Right renal cortex interstitium (tissue), 3 donors: Measurements from ENCODE around the gene CNNM4. TPM values are rescaled to one million over a fixed set of nuclear protein-coding genes. Genes with fewer than 3 reads are reported as not detected.

Source experiments
- DNase-seq, 3 donors: peaks; one replicate each; pipeline ENCODE4 v3.0.0-alpha.2; 2013; ENCODE audit warnings: low read depth in 3 of 3, low spot score in 2 of 3
- polyA plus RNA-seq, 3 donors: library from polyadenylated mRNA; unstranded; fragments of 120-200 nt; gene quantifications; one replicate each; pipeline ENCODE4 v1.2.1, GENCODE V29; 2013; ENCODE audit not compliant: insufficient read length in 3 of 3

Gene CNNM4
- polyA plus RNA-seq, 3 donors = 10.9 to 13.2 (median 12.4) TPM

DNA sequence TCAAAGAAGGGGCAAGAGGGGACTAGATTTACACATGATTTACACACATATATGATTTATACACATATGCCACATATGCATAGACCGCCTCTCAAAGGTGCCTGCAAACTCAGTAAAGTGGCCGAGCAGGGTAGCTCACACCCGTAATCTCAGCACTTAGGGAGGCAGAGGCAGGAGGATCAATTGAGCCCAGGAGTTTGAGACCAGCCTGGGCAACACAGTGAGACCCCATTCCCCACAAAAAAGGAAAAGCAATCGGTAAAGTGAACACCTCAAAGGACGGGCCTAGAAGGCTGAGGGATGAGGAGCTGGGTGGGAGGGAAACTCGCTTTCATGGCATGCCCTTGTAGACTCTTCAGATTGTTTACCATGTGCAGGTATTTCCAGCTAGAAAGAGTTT lies 92.0 kb downstream of the CNNM4 start:
- no peak for DNase-seq

DNA sequence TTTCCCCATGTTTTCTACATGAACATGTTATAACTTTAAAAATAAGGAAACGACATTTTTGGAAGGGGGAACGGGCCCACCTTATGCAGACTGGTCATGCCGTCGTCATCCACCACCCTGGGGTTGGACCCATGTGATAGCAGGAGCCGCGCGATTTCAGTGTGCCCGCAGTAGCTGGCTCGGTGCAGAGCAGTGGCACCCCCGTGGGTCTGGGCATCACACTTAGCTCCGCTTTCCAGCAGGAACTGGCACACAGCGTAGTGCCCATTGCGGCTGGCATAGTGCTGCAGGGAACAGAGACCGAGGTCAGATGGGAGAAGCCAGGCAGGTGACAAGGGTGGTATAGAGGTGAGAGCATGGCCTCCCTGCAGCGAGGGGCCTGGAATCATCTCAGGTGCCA lies 92.6 kb downstream of the CNNM4 start:
- DNase-seq = no peak

DNA sequence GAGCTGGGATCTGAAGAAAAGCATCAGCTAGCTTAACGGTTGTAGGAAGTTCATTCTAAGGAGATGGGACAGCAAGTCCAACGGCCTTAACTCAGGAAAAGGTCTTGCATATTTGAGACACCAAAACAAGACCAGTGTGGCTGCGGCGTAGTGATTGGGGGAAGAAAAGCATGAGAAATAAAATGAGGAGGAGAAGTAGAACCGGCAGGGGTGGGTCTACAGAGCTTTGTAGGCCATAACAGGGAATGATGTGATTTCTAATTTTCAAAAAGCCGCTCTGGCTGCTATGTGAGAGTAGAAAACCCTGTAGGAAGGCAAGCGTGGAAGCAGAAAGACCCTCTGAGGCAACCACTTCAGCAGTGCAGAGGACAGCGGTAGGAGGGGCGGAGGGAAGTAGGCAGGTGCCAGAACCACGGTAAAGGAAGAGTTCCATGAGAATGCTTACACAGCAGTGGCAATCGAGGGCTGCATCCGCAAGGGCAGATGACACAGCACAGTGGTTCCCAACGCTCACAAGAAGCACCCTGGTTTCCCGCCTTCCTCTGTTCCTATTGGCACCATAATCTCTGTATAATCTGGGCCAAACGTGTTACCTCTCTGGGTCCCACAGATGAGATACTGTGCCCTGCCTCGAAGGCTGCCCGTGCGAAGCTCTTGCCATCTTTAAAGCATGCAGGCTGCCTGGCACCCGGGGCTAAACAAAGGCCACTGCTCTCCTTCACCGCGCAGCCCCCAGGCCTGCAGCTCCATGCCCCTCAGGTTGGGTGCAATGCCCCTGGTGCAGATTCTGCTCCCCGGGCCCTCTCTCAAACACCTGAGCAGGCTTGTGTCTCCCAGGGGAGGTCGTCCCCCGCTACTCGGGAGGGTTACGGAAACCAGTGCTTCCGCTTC lies 96.3 kb downstream of the CNNM4 start:
- no peak for DNase-seq

DNA sequence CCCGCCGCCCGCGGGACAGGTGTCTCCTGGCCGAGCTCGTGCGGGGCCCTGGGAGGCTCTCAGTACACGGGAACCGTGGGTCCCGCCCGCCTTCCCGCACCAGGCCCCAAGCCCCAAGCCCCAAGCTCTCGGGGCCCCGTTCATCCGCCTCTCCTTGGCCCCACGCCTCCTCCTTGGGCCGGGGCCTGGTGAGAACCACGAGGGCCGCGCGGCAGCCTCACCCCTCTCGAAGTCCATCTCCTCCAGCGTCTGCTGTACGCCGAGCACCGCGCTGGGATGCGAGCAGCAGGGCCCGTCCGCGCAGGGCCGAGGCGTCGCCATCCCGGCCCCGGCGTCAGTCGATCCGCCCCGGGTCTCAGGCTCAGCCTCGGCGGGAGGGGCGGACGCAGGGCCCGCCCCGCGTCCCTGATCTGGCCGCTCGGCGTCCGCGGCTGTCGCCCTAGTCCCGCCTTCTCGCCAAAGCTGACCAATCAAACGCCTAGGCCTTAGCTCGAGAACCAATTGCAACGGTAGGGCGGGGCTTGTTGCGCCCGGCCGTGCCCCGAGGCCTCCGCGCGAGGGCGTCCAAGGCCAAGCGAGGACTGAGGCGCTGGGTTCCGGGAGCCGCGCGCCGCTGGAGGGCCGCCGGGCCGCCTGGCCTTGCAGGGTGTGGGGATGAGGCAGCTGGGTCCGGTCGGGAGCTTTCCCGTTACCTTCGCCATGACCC lies 97.1 kb downstream of the CNNM4 start, which contains the start of gene ANKRD39:
TSS of gene ANKRD39 (minus strand) at position 350 of the 706 bp plus-strand sequence. CDS start at position 321, 29 bp downstream.
- peak; percentile 94 to 98 (median 98) for DNase-seq

DNA sequence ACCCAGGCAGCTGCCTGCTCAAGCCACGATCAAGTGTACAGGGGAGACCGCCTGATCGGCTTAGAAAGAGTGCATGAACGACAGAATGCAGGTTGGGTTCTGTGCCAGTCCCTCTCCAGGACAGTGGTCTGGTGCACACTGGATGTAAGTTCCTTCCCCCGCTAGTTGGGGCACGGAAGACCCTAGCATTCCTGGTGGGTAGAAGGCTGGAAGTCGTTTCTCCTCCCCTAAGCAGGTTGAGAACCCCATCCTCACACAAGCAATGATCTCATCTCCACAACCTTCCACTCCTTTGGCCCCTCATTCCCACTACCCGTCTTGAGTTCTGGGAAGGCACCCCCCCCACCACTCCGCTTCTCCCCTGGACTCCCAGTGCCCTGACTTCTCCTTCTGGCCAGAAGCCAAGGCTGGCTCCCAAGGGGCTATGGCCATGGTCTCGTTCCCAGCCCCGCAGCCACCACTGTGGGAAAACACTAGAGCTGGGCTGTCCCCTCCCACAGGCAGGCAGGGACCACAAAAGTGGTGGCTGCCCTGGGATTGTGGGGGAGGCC lies 98.5 kb downstream of the CNNM4 start:
- DNase-seq = no peak

DNA sequence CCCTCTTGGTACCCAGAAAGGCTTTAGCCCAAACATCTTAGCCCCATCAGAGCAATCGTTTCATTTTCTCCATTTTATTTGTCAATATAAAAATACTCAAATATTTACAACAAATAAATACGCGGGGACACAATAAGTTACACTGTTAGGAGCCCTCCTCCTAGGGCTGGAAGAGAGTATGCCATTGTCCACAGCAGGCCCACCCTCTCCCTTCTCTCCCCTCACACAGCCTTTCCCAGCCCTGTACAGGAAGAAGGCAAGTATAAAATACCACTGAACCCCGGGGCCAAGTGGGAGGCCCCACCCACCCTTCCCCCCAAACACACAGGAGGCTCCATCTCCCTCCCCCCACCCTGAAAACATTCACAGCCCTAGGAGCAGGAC lies 99.0 kb downstream of the CNNM4 start:
- DNase-seq = no peak

DNA sequence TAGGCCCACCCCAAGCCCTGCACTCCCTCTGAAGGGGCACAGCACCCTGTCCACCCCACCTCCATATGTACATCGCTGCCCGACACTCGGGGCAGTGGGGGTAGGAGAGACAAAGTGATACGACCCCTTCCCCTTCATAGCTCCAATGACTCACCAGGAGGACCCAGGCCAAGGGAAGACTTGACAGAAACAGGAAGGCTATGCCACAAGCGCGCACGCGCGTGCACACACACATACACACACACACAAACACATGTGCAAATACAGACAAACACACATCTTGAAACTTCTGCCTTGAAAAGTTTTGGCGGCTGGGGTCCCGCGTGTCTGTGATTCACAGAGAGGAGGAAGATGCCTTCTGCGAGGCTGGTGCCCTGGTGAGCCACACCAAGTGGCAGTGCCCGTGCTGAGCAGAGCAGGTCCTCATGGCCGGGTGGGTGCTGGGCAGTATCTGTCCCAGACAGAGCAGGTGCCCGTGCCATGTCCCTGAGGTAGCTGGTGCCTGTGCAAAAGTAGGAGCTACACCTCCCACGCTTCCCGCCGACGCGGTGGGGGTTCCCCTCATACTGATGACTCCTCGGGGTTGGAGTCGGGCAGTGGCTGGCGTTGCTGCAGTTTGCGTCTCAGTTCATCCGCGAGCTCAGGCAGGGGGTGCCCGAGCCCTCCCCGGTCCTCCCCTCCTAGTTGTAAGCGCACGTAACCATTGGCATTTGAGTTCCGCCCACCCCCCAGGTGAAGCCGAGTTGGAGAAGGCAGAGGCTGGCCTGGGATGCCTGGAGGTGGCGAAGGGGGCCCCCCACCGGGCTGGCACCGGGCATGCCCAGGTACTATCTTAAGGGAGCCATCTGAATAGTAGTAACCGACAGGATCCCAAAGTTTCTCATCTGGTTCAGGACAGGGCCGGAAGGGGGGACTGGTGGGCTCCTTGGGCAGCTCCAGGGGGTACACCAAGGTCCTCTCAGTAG lies 99.6 kb downstream of the CNNM4 start:
- no peak for DNase-seq

DNA sequence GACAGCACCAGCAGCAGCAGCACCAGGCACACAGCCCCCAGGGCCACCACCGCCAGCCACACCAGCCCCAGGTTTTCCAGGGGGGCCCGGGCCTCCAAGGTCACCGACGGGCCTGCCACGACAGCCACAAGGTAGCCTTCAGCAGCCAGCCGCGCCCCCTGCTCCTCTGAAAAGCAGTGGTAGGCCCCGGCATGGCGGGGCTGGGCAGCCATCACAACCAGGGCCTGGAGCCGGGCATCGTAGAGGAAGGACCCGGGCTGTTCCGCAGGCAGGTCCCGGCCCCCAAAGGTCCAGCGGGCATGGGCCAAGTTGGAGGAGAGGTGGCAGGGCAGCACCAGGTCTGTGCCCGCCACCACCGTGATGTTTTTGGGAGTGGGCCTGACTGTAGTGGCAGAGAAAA lies 100.4 kb downstream of the CNNM4 start:
- no peak for DNase-seq

Other genes starting within 250 kb of the CNNM4 start
- gene ARID5A, start 224.2 kb upstream of the CNNM4 start, polyA plus RNA-seq = 1 to 10 TPM; 3.8 to 4.1 (median 4.0) TPM
- 10 to 100 TPM; 53.7 to 55.1 (median 54.2) TPM for gene KANSL3, start 122.6 kb upstream of the CNNM4 start, polyA plus RNA-seq
- gene FER1L5, start 118.1 kb upstream of the CNNM4 start, polyA plus RNA-seq = under 1 TPM; 0.74 to 0.80 (median 0.79) TPM
- gene LMAN2L, start 20.8 kb upstream of the CNNM4 start, polyA plus RNA-seq = 10 to 100 TPM; 52.6 to 58.6 (median 53.8) TPM
- 10 to 100 TPM; 27.9 to 32.5 (median 32.5) TPM for gene CNNM3, start 55.4 kb downstream of the CNNM4 start, polyA plus RNA-seq
- 1 to 10 TPM; 2.4 to 2.9 (median 2.8) TPM for gene ANKRD23, start 83.1 kb downstream of the CNNM4 start, polyA plus RNA-seq
- 1 to 10 TPM; 7.9 to 9.0 (median 8.2) TPM for gene ANKRD39, start 97.1 kb downstream of the CNNM4 start, polyA plus RNA-seq
- 10 to 100 TPM; 31.1 to 33.9 (median 31.3) TPM for gene SEMA4C, start 109.2 kb downstream of the CNNM4 start, polyA plus RNA-seq
- gene FAM178B, start 225.7 kb downstream of the CNNM4 start, polyA plus RNA-seq = under 1 TPM; 0.37 to 0.89 (median 0.59) TPM